Lung (tissue), 12 donors: ENCODE measurements around the gene MAMDC2. TPM values are rescaled to one million over a fixed set of nuclear protein-coding genes. Genes with fewer than 3 reads are reported as not detected.

Experiments used
- ATAC-seq: fragments of 200-7000 bp; cut with Tn5 transposase; one replicate; pipeline ENCODE4 v1.9.1; 2020; ENCODE audit warnings: moderate number of reproducible peaks; ENCODE audit not compliant: insufficient read depth, low FRiP score
- DNase-seq, 3 donors: peaks; one replicate each; pipeline ENCODE4 v3.0.0-alpha.2; 2013 to 2017
- H3K27ac ChIP-seq, 2 donors: one replicate each; pipeline ENCODE4 v1.5.1; 2013; ENCODE audit warnings: mild to moderate bottlenecking in 2 of 2, moderate library complexity in 2 of 2, control low read depth in 1 of 2, inconsistent platforms in 1 of 2, low read depth in 1 of 2, low read length in 1 of 2
- H3K27me3 ChIP-seq, 3 donors: one replicate each; pipeline ENCODE4 v1.5.1; 2013; ENCODE audit warnings: low read length in 2 of 3; ENCODE audit not compliant: control insufficient read depth in 3 of 3, insufficient read depth in 3 of 3
- H3K36me3 ChIP-seq, 4 donors: one replicate each; pipeline ENCODE4 v1.5.1; 2013; ENCODE audit warnings: low read length in 4 of 4, mild to moderate bottlenecking in 1 of 4, moderate library complexity in 1 of 4; ENCODE audit not compliant: control insufficient read depth in 4 of 4, insufficient read depth in 4 of 4
- H3K4me1 ChIP-seq, 5 donors: one replicate each; pipeline ENCODE4 v1.5.1; 2013; ENCODE audit warnings: low read length in 5 of 5, mild to moderate bottlenecking in 2 of 5, moderate library complexity in 1 of 5; ENCODE audit not compliant: control insufficient read depth in 5 of 5, insufficient read depth in 5 of 5
- H3K4me3 ChIP-seq: one replicate; pipeline ENCODE4 v1.5.1; 2013; ENCODE audit warnings: mild to moderate bottlenecking, control low read depth, moderate library complexity
- H3K9ac ChIP-seq, 2 donors: one replicate each; pipeline ENCODE4 v1.5.1; 2013; ENCODE audit warnings: low read length in 2 of 2, control low read depth in 1 of 2; ENCODE audit not compliant: insufficient read depth in 1 of 2
- H3K9me3 ChIP-seq, 4 donors: one replicate each; pipeline ENCODE4 v1.5.1; 2013; ENCODE audit warnings: low read length in 3 of 4, mild to moderate bottlenecking in 1 of 4, moderate library complexity in 1 of 4; ENCODE audit not compliant: control insufficient read depth in 4 of 4, insufficient read depth in 3 of 4
- CTCF ChIP-seq: IDR thresholded peaks from 2 replicates; pipeline ENCODE4 v1.5.1; 2012; ENCODE audit warnings: mild to moderate bottlenecking; ENCODE audit errors: control extremely low read depth, extremely low read depth
- WGBS, 2 donors: extraction: QIAGEN DNeasy Blood & Tissue Kit; methylation state at CpG; one replicate each; pipeline ENCODE4 v1.1.7; 2013; 5-methylcytosine and 5-hydroxymethylcytosine counted together
- polyA plus RNA-seq, 2 donors: library from polyadenylated mRNA; stranded (reverse); fragments of 200-250 nt; gene quantifications; one replicate each; pipeline ENCODE4 v1.2.1, GENCODE V29; 2013
- total RNA-seq, 2 donors: library from RNA; depleted of rRNA in 1 of 2; stranded (reverse); fragments of >200 nt in 1 of 2; gene quantifications; one replicate each; pipeline ENCODE4 v1.2.1, GENCODE V29; 2014 to 2021
- donor health status: control.
- donor health status: control.
- donor health status: Bipolar disorder and iron deficiency.
- donor health status: healthy.
- donor health status: DM: yes; HTN: yes; CAD: no.

Gene MAMDC2
- total and polyA plus RNA-seq, 4 donors: 6.5 to 28.6 (median 10.0) TPM

GRCh38 chr9:70083429-70083828 lies 39.8 kb downstream of the MAMDC2 start:
- WGBS, 2 donors: 58 to 65% methylated on average over 1 of the region's 1 CpG
- Histone ChIP-seq H3K9me3 (no peaks in the 10 kb centered on the region), H3K27me3 (no peaks in the 10 kb centered on the region), H3K4me1 (peaks cover 6 to 35% (median 23%) of the 10 kb centered on the region in 5 donors), H3K9ac (no peak overlapping the region), H3K4me3 (no peak overlapping the region), H3K27ac (no peak overlapping the region), H3K36me3 (no peaks in the 10 kb centered on the region)
- DNase-seq: peak in 1 of 3 donors; percentile 24
- no peak for TF ChIP-seq CTCF
- ATAC-seq: no peak

- TF ChIP-seq CTCF: no peak
- Histone ChIP-seq H3K4me3 (no peak overlapping the region), H3K9ac (no peak overlapping the region), H3K36me3 (no peaks in the 10 kb centered on the region), H3K9me3 (no peaks in the 10 kb centered on the region), H3K27ac (no peak overlapping the region), H3K27me3 (no peaks in the 10 kb centered on the region), H3K4me1 (peaks cover 2 to 20% (median 11%) of the 10 kb centered on the region in 5 donors)
- 70 to 72% methylated on average over 4 of the region's 4 CpGs for WGBS, 2 donors
- DNase-seq (peak; percentile 30 to 85 (median 70)), ATAC-seq (no peak)
Measured at GRCh38 chr9:70085241-70085640, 41.6 kb downstream of the MAMDC2 start.

GRCh38 chr9:70091103-70091502 lies 47.5 kb downstream of the MAMDC2 start:
- Histone ChIP-seq H3K27ac (no peak overlapping the region), H3K4me1 (peaks cover 0 to 10% (median 4%) of the 10 kb centered on the region in 5 donors), H3K27me3 (no peaks in the 10 kb centered on the region), H3K9me3 (no peaks in the 10 kb centered on the region), H3K9ac (no peak overlapping the region), H3K4me3 (no peak overlapping the region), H3K36me3 (no peaks in the 10 kb centered on the region)
- 78 to 84% methylated on average over 2 of the region's 2 CpGs for WGBS, 2 donors
- ATAC-seq (no peak), DNase-seq (no peak)
- no peak for TF ChIP-seq CTCF

GRCh38 chr9:70091572-70091971 lies 47.9 kb downstream of the MAMDC2 start:
- H3K9ac ChIP-seq: no peak overlapping the region
- no peaks in the 10 kb centered on the region for H3K36me3 ChIP-seq
- H3K27me3 ChIP-seq: no peaks in the 10 kb centered on the region
- H3K4me3 ChIP-seq: no peak overlapping the region
- no peak for ATAC-seq
- 71 to 82% methylated on average over 5 of the region's 5 CpGs for WGBS, 2 donors
- H3K4me1 ChIP-seq: peaks cover 0 to 7% (median 4%) of the 10 kb centered on the region in 5 donors
- no peak overlapping the region for H3K27ac ChIP-seq
- no peaks in the 10 kb centered on the region for H3K9me3 ChIP-seq
- peak in 1 of 3 donors; percentile 13 for DNase-seq
- no peak for TF ChIP-seq CTCF
